PC-3 (cell line): ENCODE results near the gene RPL6.
"Not testable (repeated sequence)": the region's sequence is repeated elsewhere in the genome, so short reads cannot be mapped to it uniquely, and the experiment has no call there.

ENCODE experiments used
- EZH2 ChIP-seq: fragments of 300-600 bp; sonication (generic); IDR thresholded peaks from one replicate; pipeline ENCODE4 v1.6.1; 2017; ENCODE audit warnings: antibody characterized with exemption, mild to moderate bottlenecking, low read length; ENCODE audit not compliant: unreplicated experiment
- EZH2phosphoT487 ChIP-seq: fragments of 300-600 bp; sonication (generic); IDR thresholded peaks from 2 replicates; pipeline ENCODE4 v1.6.1; 2018; ENCODE audit warnings: mild to moderate bottlenecking, antibody characterized with exemption, low read length, borderline replicate concordance
- TF ChIP-seq, protein P1 (sequence below): fragments of 300-600 bp; sonication (generic); conservative IDR thresholded peaks from 2 replicates; pipeline ENCODE4 v1.5.1; 2017; ENCODE audit warnings: antibody characterized with exemption, low read depth, mild to moderate bottlenecking, low read length

GRCh38 chr12:112415457-112415856 lies 6.1 kb upstream of the RPL6 start:
- TF ChIP-seq, protein P1, sequence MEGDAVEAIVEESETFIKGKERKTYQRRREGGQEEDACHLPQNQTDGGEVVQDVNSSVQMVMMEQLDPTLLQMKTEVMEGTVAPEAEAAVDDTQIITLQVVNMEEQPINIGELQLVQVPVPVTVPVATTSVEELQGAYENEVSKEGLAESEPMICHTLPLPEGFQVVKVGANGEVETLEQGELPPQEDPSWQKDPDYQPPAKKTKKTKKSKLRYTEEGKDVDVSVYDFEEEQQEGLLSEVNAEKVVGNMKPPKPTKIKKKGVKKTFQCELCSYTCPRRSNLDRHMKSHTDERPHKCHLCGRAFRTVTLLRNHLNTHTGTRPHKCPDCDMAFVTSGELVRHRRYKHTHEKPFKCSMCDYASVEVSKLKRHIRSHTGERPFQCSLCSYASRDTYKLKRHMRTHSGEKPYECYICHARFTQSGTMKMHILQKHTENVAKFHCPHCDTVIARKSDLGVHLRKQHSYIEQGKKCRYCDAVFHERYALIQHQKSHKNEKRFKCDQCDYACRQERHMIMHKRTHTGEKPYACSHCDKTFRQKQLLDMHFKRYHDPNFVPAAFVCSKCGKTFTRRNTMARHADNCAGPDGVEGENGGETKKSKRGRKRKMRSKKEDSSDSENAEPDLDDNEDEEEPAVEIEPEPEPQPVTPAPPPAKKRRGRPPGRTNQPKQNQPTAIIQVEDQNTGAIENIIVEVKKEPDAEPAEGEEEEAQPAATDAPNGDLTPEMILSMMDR = not testable (repeated sequence)
- TF ChIP-seq EZH2phosphoT487, EZH2: not testable (repeated sequence)
